ENCODE measurements around the gene PLCXD1.
"Not testable (repeated sequence)": the region's sequence is repeated elsewhere in the genome, so short reads cannot be mapped to it uniquely, and the experiment has no call there.

Gene PLCXD1

GRCh38 chrX:264006-264405 is 17.2 kb upstream of the PLCXD1 start:
- DNase-seq, result not testable (repeated sequence)

- no peak for DNase-seq
These were observed 16.3 kb upstream of the PLCXD1 start for GRCh38 chrX:264634-265455.

- no peak for DNase-seq
These were observed 15.7 kb upstream of the PLCXD1 start for GRCh38 chrX:265502-265901.

- DNase-seq, result no peak
These were observed 13.4 kb upstream of the PLCXD1 start for GRCh38 chrX:267771-268261.

- DNase-seq, result no peak
These were observed 10.3 kb upstream of the PLCXD1 start for GRCh38 chrX:270848-271367.

GRCh38 chrX:274904-275475 is 6.2 kb upstream of the PLCXD1 start:
- DNase-seq, result no peak

GRCh38 chrX:275476-275966 is 5.7 kb upstream of the PLCXD1 start:
- no peak for DNase-seq

GRCh38 chrX:275967-276580 is 5.1 kb upstream of the PLCXD1 start:
- DNase-seq, result no peak

- DNase-seq, result no peak
These were observed 4.5 kb upstream of the PLCXD1 start for GRCh38 chrX:276581-277201.

- not testable (repeated sequence) for DNase-seq
These were observed 1.2 kb upstream of the PLCXD1 start for GRCh38 chrX:279757-280604.

- not testable (repeated sequence) for DNase-seq
These were observed 459 bp upstream of the PLCXD1 start for GRCh38 chrX:280722-281121.

- not testable (repeated sequence) for DNase-seq
These were observed 960 bp downstream of the PLCXD1 start for GRCh38 chrX:282000-282681.

GRCh38 chrX:283115-283845 is 2.1 kb downstream of the PLCXD1 start:
- no peak for DNase-seq

GRCh38 chrX:285076-285677 is 4.0 kb downstream of the PLCXD1 start:
- DNase-seq, result no peak

GRCh38 chrX:287670-288069 is 6.5 kb downstream of the PLCXD1 start:
- no peak for DNase-seq

- no peak for DNase-seq
These were observed 7.4 kb downstream of the PLCXD1 start for GRCh38 chrX:288561-288991.

- DNase-seq, result no peak
These were observed 9.4 kb downstream of the PLCXD1 start for GRCh38 chrX:290476-291166.

- DNase-seq, result no peak
These were observed 10.3 kb downstream of the PLCXD1 start for GRCh38 chrX:291411-291901.
